T-cell (primary cell): Measurements from ENCODE around the gene SLC10A6. TPM values are rescaled to one million over a fixed set of nuclear protein-coding genes. Genes with fewer than 3 reads are reported as not detected.

Source experiments
- ATAC-seq, 4 experiments: fragments of 200-7000 bp in 3 of 4; fragments of 150-1000 bp in 1 of 4; cut with Tn5 transposase; replicated peaks in 1 of 4; 1 replicate in 3 of 4; 2 replicates in 1 of 4; pipeline ENCODE4 v1.10.0; 2021; ENCODE audit warnings: moderate library complexity in 3 of 4, mild to moderate bottlenecking in 2 of 4, moderate number of reproducible peaks in 1 of 4
- CTCF ChIA-PET, 2 donors: fragments of 300-600 bp; sonication (Branson Sonifier 250); formaldehyde crosslinking; loops; one replicate each; lab custom pipeline; 2022; ENCODE audit warnings: antibody characterized with exemption in 2 of 2; lab: Charles Lee
- POLR2A ChIA-PET, 2 donors: fragments of 300-600 bp; sonication (Branson Sonifier 250); formaldehyde crosslinking; loops; one replicate each; lab custom pipeline; 2022; ENCODE audit warnings: antibody characterized with exemption in 2 of 2; lab: Charles Lee
- DNase-seq, 35 experiments: peaks; one replicate each; pipeline versions ENCODE4 v3.0.0 to v3.0.0-alpha.2; 2013 to 2023
- H3K27ac ChIP-seq: one replicate; pipeline ENCODE4 v1.5.1; 2013; ENCODE audit warnings: low read length
- H3K27me3 ChIP-seq, 2 experiments: replicated peaks in 1 of 2; 1 replicate in 1 of 2; 2 replicates in 1 of 2; pipeline versions ENCODE4 v1.6.1 to v1.7.0; 2013; ENCODE audit warnings: low read length in 1 of 2, mixed read lengths in 1 of 2; ENCODE audit not compliant: control insufficient read depth in 2 of 2, insufficient read depth in 2 of 2; ENCODE audit errors: extremely low read depth in 1 of 2
- H3K36me3 ChIP-seq, 2 donors: 1 replicate in 1 of 2; 2 replicates in 1 of 2; pipeline versions ENCODE4 v1.6.1 to v1.7.0; 2013; ENCODE audit warnings: low read length in 1 of 2; ENCODE audit not compliant: control insufficient read depth in 2 of 2, insufficient read depth in 1 of 2; ENCODE audit errors: extremely low read depth in 1 of 2
- H3K4me1 ChIP-seq, 2 experiments: 1 replicate in 1 of 2; 2 replicates in 1 of 2; pipeline versions ENCODE4 v1.6.1 to v1.7.0; 2013; ENCODE audit warnings: low read length in 2 of 2, mixed read lengths in 1 of 2; ENCODE audit not compliant: insufficient read depth in 2 of 2, control insufficient read depth in 1 of 2; ENCODE audit errors: extremely low read depth in 1 of 2
- H3K4me3 ChIP-seq, 2 donors: 1 replicate in 1 of 2; 2 replicates in 1 of 2; pipeline versions ENCODE4 v1.5.1 to v1.7.0; 2013; ENCODE audit warnings: mild to moderate bottlenecking in 2 of 2, low read length in 1 of 2, moderate library complexity in 1 of 2; ENCODE audit not compliant: control insufficient read depth in 1 of 2; ENCODE audit errors: extremely low read depth in 1 of 2
- H3K9me3 ChIP-seq: 2 replicates; pipeline ENCODE4 v1.7.0; 2013
- H3K27ac Mint-ChIP-seq, 2 donors: one replicate each; pipeline ENCODE4 v1.8.0; 2020 to 2021; ENCODE audit warnings: mild to moderate bottlenecking in 2 of 2, mixed read lengths in 2 of 2
- H3K27me3 Mint-ChIP-seq, 2 donors: one replicate each; pipeline ENCODE4 v1.8.0; 2021 to 2022; ENCODE audit warnings: mixed read lengths in 2 of 2
- H3K36me3 Mint-ChIP-seq: one replicate; pipeline ENCODE4 v1.8.0; 2021; ENCODE audit warnings: mixed read lengths
- H3K4me1 Mint-ChIP-seq, 3 donors: one replicate each; pipeline ENCODE4 v1.8.0; 2020 to 2022; ENCODE audit warnings: mixed read lengths in 3 of 3, mild to moderate bottlenecking in 1 of 3
- H3K4me3 Mint-ChIP-seq, 3 donors: one replicate each; pipeline ENCODE4 v1.8.0; 2020 to 2022; ENCODE audit warnings: mild to moderate bottlenecking in 3 of 3, mixed read lengths in 3 of 3, moderate library complexity in 3 of 3
- H3K9me3 Mint-ChIP-seq, 3 donors: one replicate each; pipeline ENCODE4 v1.8.0; 2020 to 2022; ENCODE audit warnings: mixed read lengths in 3 of 3
- WGBS: methylation state at CpG from one replicate; pipeline ENCODE4 v1.1.5; 2013; ENCODE audit warnings: missing lambda C conversion rate; ENCODE audit not compliant: insufficient coverage; 5-methylcytosine and 5-hydroxymethylcytosine counted together
- total RNA-seq, 35 experiments: library from RNA in 6 of 35; stranded (reverse) in 6 of 35; fragments of 120-200 nt in 1 of 35; gene quantifications; one replicate each; pipeline versions ENCODE4 v1.2.1 to v1.2.4 and lab custom pipeline; 2013 to 2026

Gene SLC10A6
- total RNA-seq, 5 donors from 2014 or later (not counting 1 experiment from before 2014, with no cell fraction given), result not detected

DNA sequence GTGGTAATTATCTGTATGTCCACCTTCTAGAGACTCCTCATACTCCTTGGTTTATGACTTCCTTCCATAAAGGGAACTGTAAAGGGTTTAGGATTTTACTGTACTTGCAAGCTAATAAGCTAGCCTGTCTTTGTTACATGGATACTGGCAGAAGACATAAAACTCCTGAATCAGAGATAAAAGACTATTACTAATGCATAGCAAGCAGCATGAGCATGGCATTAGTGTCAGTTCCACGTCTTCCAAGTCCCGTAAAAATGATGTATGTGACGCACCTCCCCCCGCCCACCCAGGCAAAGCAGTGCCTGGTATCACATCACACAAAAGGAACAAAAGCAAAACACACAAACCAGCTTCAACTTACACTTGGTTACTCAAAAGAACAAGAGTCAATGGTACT lies 71.0 kb downstream of the SLC10A6 start:
- POLR2A ChIA-PET, result no interaction called here
- Histone ChIP-seq H3K4me1 (no peaks in the 10 kb centered on the region), H3K27me3 (no peaks in the 10 kb centered on the region), H3K9me3 (no peaks in the 10 kb centered on the region), H3K36me3 (no peaks in the 10 kb centered on the region), H3K27ac (no peak overlapping the region), H3K4me3 (no peak overlapping the region)
- H3K36me3 Mint-ChIP-seq, result no peaks in the 10 kb centered on the region
- no peaks in the 10 kb centered on the region for H3K4me1 Mint-ChIP-seq
- ATAC-seq (no peak), DNase-seq (no peak)
- 93% methylated on average over 4 of the region's 4 CpGs for WGBS
- no peak overlapping the region for H3K27ac Mint-ChIP-seq
- CTCF ChIA-PET, result no interaction called here
- peaks cover 0 to 22% of the 10 kb centered on the region in 2 donors for H3K27me3 Mint-ChIP-seq
- no peaks in the 10 kb centered on the region for H3K9me3 Mint-ChIP-seq
- H3K4me3 Mint-ChIP-seq, result no peak overlapping the region

DNA sequence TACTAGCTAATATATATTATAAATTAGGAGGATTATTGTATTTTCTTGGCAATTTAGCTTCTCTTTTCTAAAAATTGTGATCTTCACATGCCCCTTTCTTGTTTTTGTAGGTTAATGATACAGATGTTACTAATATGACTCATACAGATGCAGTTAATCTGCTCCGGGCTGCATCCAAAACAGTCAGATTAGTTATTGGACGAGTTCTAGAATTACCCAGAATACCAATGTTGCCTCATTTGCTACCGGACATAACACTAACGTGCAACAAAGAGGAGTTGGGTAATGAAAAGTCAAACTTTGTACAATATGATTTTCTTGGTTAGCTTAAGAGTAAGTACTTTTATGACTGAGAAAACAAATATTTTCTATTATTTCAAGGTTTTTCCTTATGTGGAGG lies 74.1 kb downstream of the SLC10A6 start:
- POLR2A ChIA-PET, result interaction anchor here in 1 of 2 donors (0.6 kb wide), 1 partner anchor 487 kb away, joined by 3 read pairs; no protein-coding TSS in a partner anchor
- Mint-ChIP-seq H3K4me1 (no peaks in the 10 kb centered on the region), H3K4me3 (no peak overlapping the region), H3K27ac (no peak overlapping the region), H3K9me3 (no peaks in the 10 kb centered on the region), H3K27me3 (peaks cover 0 to 16% of the 10 kb centered on the region in 2 donors), H3K36me3 (no peaks in the 10 kb centered on the region)
- CTCF ChIA-PET, result no interaction called here
- Histone ChIP-seq H3K27me3 (no peaks in the 10 kb centered on the region), H3K27ac (no peak overlapping the region), H3K4me3 (no peak overlapping the region), H3K9me3 (no peaks in the 10 kb centered on the region), H3K4me1 (no peaks in the 10 kb centered on the region), H3K36me3 (no peaks in the 10 kb centered on the region)
- no peak for DNase-seq
- ATAC-seq, result no peak
- WGBS, result no CpG with 5 or more reads among the region's 4 CpGs

Other genes starting within 250 kb of the SLC10A6 start
- under 1 TPM in 1 of 5 donors, not detected in 4; 0.79 TPM for gene C4orf36, start 43.0 kb upstream of the SLC10A6 start, total RNA-seq
- gene AFF1, start 85.6 kb upstream of the SLC10A6 start, total RNA-seq, result 100 to 1,000 TPM in 2 of 5 donors, 10 to 100 TPM in 3; 65.3 to 112 (median 93.4) TPM